ENCODE measurements around the gene MORC3.
"Not testable (repeated sequence)": the region's sequence is repeated elsewhere in the genome, so short reads cannot be mapped to it uniquely, and the experiment has no call there.

MORC3 gene

GRCh38 chr21:36319767-36320420, at the start of gene MORC3:
Gene MORC3 (plus strand): TSS chr21:36320197. CDS start chr21:36320265, 68 bp downstream.
- DNase-seq (ENCODE audit: low read depth in 2 of 2) = peak; percentile 97 to 98

- DNase-seq (ENCODE audit: low read depth in 2 of 2) = not testable (repeated sequence)
These were observed 49.0 kb upstream of the MORC3 start for GRCh38 chr21:36270786-36271695.

GRCh38 chr21:36274128-36274527, 45.9 kb upstream of the MORC3 start:
- no peak for DNase-seq (ENCODE audit: low read depth in 2 of 2)

- DNase-seq (ENCODE audit: low read depth in 2 of 2) = no peak
These were observed 37.3 kb upstream of the MORC3 start for GRCh38 chr21:36282568-36283230.

GRCh38 chr21:36283231-36283622, 36.8 kb upstream of the MORC3 start:
- not testable (repeated sequence) for DNase-seq (ENCODE audit: low read depth in 2 of 2)

GRCh38 chr21:36288651-36289243, 31.2 kb upstream of the MORC3 start:
- DNase-seq (ENCODE audit: low read depth in 2 of 2) = no peak

GRCh38 chr21:36291509-36291908, 28.5 kb upstream of the MORC3 start:
- no peak for DNase-seq (ENCODE audit: low read depth in 2 of 2)

GRCh38 chr21:36297406-36297937, 22.5 kb upstream of the MORC3 start:
- no peak for DNase-seq (ENCODE audit: low read depth in 2 of 2)

GRCh38 chr21:36297938-36298572, 21.9 kb upstream of the MORC3 start:
- peak; percentile 22 to 32 for DNase-seq (ENCODE audit: low read depth in 2 of 2)

- DNase-seq (ENCODE audit: low read depth in 2 of 2) = no peak
These were observed 13.0 kb upstream of the MORC3 start for GRCh38 chr21:36306872-36307534.

- DNase-seq (ENCODE audit: low read depth in 2 of 2) = peak; percentile 10 to 32
These were observed 10.0 kb upstream of the MORC3 start for GRCh38 chr21:36310016-36310415.

GRCh38 chr21:36313446-36313845, 6.6 kb upstream of the MORC3 start:
- DNase-seq (ENCODE audit: low read depth in 2 of 2) = not testable (repeated sequence)

- DNase-seq (ENCODE audit: low read depth in 2 of 2) = not testable (repeated sequence)
These were observed 4.0 kb upstream of the MORC3 start for GRCh38 chr21:36316045-36316444.

GRCh38 chr21:36316872-36317484, 3.0 kb upstream of the MORC3 start:
- DNase-seq (ENCODE audit: low read depth in 2 of 2) = no peak

- DNase-seq (ENCODE audit: low read depth in 2 of 2) = not testable (repeated sequence)
These were observed 611 bp upstream of the MORC3 start for GRCh38 chr21:36319406-36319766.

- peak; percentile 48 to 61 for DNase-seq (ENCODE audit: low read depth in 2 of 2)
These were observed 676 bp downstream of the MORC3 start for GRCh38 chr21:36320421-36321324.

GRCh38 chr21:36321325-36322082, 1.5 kb downstream of the MORC3 start:
- no peak for DNase-seq (ENCODE audit: low read depth in 2 of 2)

GRCh38 chr21:36322083-36322424, 2.1 kb downstream of the MORC3 start:
- no peak for DNase-seq (ENCODE audit: low read depth in 2 of 2)

GRCh38 chr21:36323032-36323431, 3.0 kb downstream of the MORC3 start:
- no peak for DNase-seq (ENCODE audit: low read depth in 2 of 2)

Data from stimulated activated CD8-positive, alpha-beta memory T cell treated with anti-CD3 and anti-CD28 coated beads, Interleukin-2, amount 100 ng/mL, for 48 hours (primary cell).